H9 (cell line): ENCODE measurements around the gene HOATZ. TPM values are rescaled to one million over a fixed set of nuclear protein-coding genes. Genes with fewer than 3 reads are reported as not detected.

Source experiments
- DNase-seq: peaks from one replicate; pipeline ENCODE4 v3.0.0-alpha.2; 2017
- H2AFZ ChIP-seq: one replicate; pipeline ENCODE4 v1.6.1; 2013; ENCODE audit warnings: mild to moderate bottlenecking, low read length, control low read depth, moderate library complexity
- H2AK5ac ChIP-seq: 2 replicates; pipeline ENCODE4 v1.6.1; 2013; ENCODE audit warnings: low read length, control low read depth, mixed read lengths; ENCODE audit not compliant: insufficient read length
- H2BK120ac ChIP-seq: one replicate; pipeline ENCODE4 v1.6.1; 2013; ENCODE audit warnings: low read depth, mild to moderate bottlenecking, low read length, control low read depth, inconsistent platforms; ENCODE audit not compliant: poor library complexity, severe bottlenecking
- H2BK12ac ChIP-seq: 2 replicates; pipeline ENCODE4 v1.6.1; 2013; ENCODE audit warnings: low read length, control low read depth, mixed read lengths, low read depth; ENCODE audit not compliant: insufficient read length
- H2BK15ac ChIP-seq: 2 replicates; pipeline ENCODE4 v1.6.1; 2013; ENCODE audit warnings: low read depth, low read length, control low read depth
- H2BK20ac ChIP-seq: one replicate; pipeline ENCODE4 v1.6.1; 2013; ENCODE audit warnings: low read depth, mild to moderate bottlenecking, low read length, control low read depth, inconsistent platforms; ENCODE audit not compliant: poor library complexity, severe bottlenecking
- H2BK5ac ChIP-seq: 2 replicates; pipeline ENCODE4 v1.6.1; 2013; ENCODE audit warnings: low read length, control low read depth, mixed read lengths; ENCODE audit not compliant: insufficient read length
- H3K14ac ChIP-seq: 2 replicates; pipeline ENCODE4 v1.6.1; 2013; ENCODE audit warnings: low read length, control low read depth; ENCODE audit not compliant: insufficient read depth
- H3K18ac ChIP-seq: 2 replicates; pipeline ENCODE4 v1.6.1; 2013; ENCODE audit warnings: low read depth, mild to moderate bottlenecking, mixed read lengths, low read length, control low read depth; ENCODE audit not compliant: insufficient read length
- H3K23ac ChIP-seq: 2 replicates; pipeline ENCODE4 v1.6.1; 2013; ENCODE audit warnings: low read length, control low read depth, mixed read lengths, low read depth; ENCODE audit not compliant: insufficient read length
- H3K23me2 ChIP-seq: 2 replicates; pipeline ENCODE4 v1.6.1; 2013; ENCODE audit warnings: low read depth, mild to moderate bottlenecking, mixed read lengths, low read length, control low read depth; ENCODE audit not compliant: insufficient read length, poor library complexity, severe bottlenecking
- H3K27ac ChIP-seq: 2 replicates; pipeline ENCODE4 v1.5.1; 2013; ENCODE audit warnings: low read length, control low read depth, mixed read lengths, low read depth; ENCODE audit not compliant: insufficient read length
- H3K27me3 ChIP-seq: 2 replicates; pipeline ENCODE4 v1.6.1; 2013; ENCODE audit warnings: low read length, control low read depth, inconsistent platforms; ENCODE audit not compliant: insufficient read depth
- H3K4ac ChIP-seq: 2 replicates; pipeline ENCODE4 v1.6.1; 2013; ENCODE audit warnings: low read depth, mild to moderate bottlenecking, control low read depth, inconsistent platforms, low read length, moderate library complexity
- H3K4me1 ChIP-seq: 2 replicates; pipeline ENCODE4 v1.6.1; 2013; ENCODE audit warnings: low read length, control low read depth, inconsistent platforms; ENCODE audit not compliant: insufficient read depth
- H3K4me2 ChIP-seq: 2 replicates; pipeline ENCODE4 v1.6.1; 2013; ENCODE audit warnings: low read length, control low read depth, mixed read lengths; ENCODE audit not compliant: insufficient read length, insufficient read depth
- H3K56ac ChIP-seq: 2 replicates; pipeline ENCODE4 v1.6.1; 2013; ENCODE audit warnings: low read depth, mild to moderate bottlenecking, mixed read lengths, low read length, control low read depth; ENCODE audit not compliant: insufficient read length
- H3K79me1 ChIP-seq: 2 replicates; pipeline ENCODE4 v1.6.1; 2013; ENCODE audit warnings: low read depth, mild to moderate bottlenecking, moderate library complexity, low read length, control low read depth, inconsistent platforms; ENCODE audit not compliant: insufficient read depth, poor library complexity, severe bottlenecking
- H3K79me2 ChIP-seq: 2 replicates; pipeline ENCODE4 v1.6.1; 2013; ENCODE audit warnings: low read length, control low read depth, inconsistent platforms; ENCODE audit not compliant: insufficient read depth
- H3K9ac ChIP-seq: 2 replicates; pipeline ENCODE4 v1.6.1; 2013; ENCODE audit warnings: low read length, control low read depth, mixed read lengths; ENCODE audit not compliant: insufficient read length; ENCODE audit errors: extremely low read depth
- H3K9me3 ChIP-seq: one replicate; pipeline ENCODE4 v1.6.1; 2013; ENCODE audit warnings: low read depth, low read length, inconsistent platforms; ENCODE audit not compliant: control insufficient read depth
- H3T11ph ChIP-seq: one replicate; pipeline ENCODE4 v1.6.1; 2013; ENCODE audit warnings: mild to moderate bottlenecking, low read length, control low read depth, inconsistent platforms
- H4K20me1 ChIP-seq: one replicate; pipeline ENCODE4 v1.6.1; 2013; ENCODE audit not compliant: control insufficient read depth, insufficient read length, insufficient read depth
- H4K5ac ChIP-seq: 2 replicates; pipeline ENCODE4 v1.6.1; 2013; ENCODE audit warnings: low read depth, mild to moderate bottlenecking, mixed read lengths, low read length, control low read depth; ENCODE audit not compliant: insufficient read length
- H4K8ac ChIP-seq: replicated peaks from 2 replicates; pipeline ENCODE4 v1.6.1; 2013; ENCODE audit warnings: low read length, control low read depth, mixed read lengths, low read depth; ENCODE audit not compliant: insufficient read length
- H4K91ac ChIP-seq: 2 replicates; pipeline ENCODE4 v1.6.1; 2013; ENCODE audit warnings: low read depth, mild to moderate bottlenecking, moderate library complexity, mixed read lengths, low read length, control low read depth; ENCODE audit not compliant: insufficient read length
- H3K27ac Mint-ChIP-seq, 3 experiments: 2 replicates in 2 of 3; 3 replicates in 1 of 3; pipeline ENCODE4 v1.8.0; 2020 to 2021; ENCODE audit warnings: mixed read lengths in 3 of 3, mild to moderate bottlenecking in 1 of 3, moderate library complexity in 1 of 3
- H3K27me3 Mint-ChIP-seq: 2 replicates; pipeline ENCODE4 v1.8.0; 2021; ENCODE audit warnings: low read depth, mild to moderate bottlenecking, moderate library complexity, mixed read lengths
- H3K36me3 Mint-ChIP-seq, 3 experiments: 2 replicates in 2 of 3; 3 replicates in 1 of 3; pipeline ENCODE4 v1.8.0; 2020 to 2021; ENCODE audit warnings: low read depth in 3 of 3, mixed read lengths in 3 of 3; ENCODE audit not compliant: insufficient read depth in 1 of 3
- H3K4me1 Mint-ChIP-seq, 2 experiments: 2 replicates each; pipeline ENCODE4 v1.8.0; 2020; ENCODE audit warnings: mixed read lengths in 2 of 2
- H3K4me3 Mint-ChIP-seq, 2 experiments: 2 replicates in 1 of 2; 3 replicates in 1 of 2; pipeline ENCODE4 v1.8.0; 2020 to 2021; ENCODE audit warnings: mild to moderate bottlenecking in 2 of 2, mixed read lengths in 2 of 2, moderate library complexity in 1 of 2
- H3K9me3 Mint-ChIP-seq, 2 experiments: 2 replicates in 1 of 2; 3 replicates in 1 of 2; pipeline ENCODE4 v1.8.0; 2020; ENCODE audit warnings: mild to moderate bottlenecking in 2 of 2, mixed read lengths in 2 of 2, moderate library complexity in 1 of 2
- CTCF ChIP-seq: fragments of 200-600 bp; sonication (generic); conservative IDR thresholded peaks from 3 replicates; pipeline ENCODE4 v1.8.0; 2021; ENCODE audit warnings: antibody characterized with exemption, mild to moderate bottlenecking
- WGBS: extraction: QIAGEN DNeasy Blood & Tissue Kit; methylation state at CpG from one replicate; pipeline ENCODE4 v1.1.7; 2013; ENCODE audit warnings: missing lambda C conversion rate, low lambda C conversion rate, mixed read lengths; ENCODE audit not compliant: insufficient read length; ENCODE audit errors: extremely low coverage; 5-methylcytosine and 5-hydroxymethylcytosine counted together
- total RNA-seq: library from RNA; stranded (reverse); gene quantifications from 2 replicates; pipeline ENCODE4 v1.2.1, GENCODE V29; 2021

The HOATZ gene
- total RNA-seq, 1 experiment from 2014 or later = not detected

- H3K27ac Mint-ChIP-seq = no peak overlapping the region
These were observed 24.0 kb downstream of the HOATZ start for GRCh38 chr11:111538407-111539114.

More at GRCh38 chr11:111538407-111539114, 24.0 kb downstream of the HOATZ start:
- no peak overlapping the region for H3K4me2 ChIP-seq
- no peak overlapping the region for H4K91ac ChIP-seq
- H2BK15ac ChIP-seq = no peak overlapping the region
- Mint-ChIP-seq H3K36me3 (peaks cover 0 to 5% (median 0%) of the 10 kb centered on the region in 3 experiments; a peak in 3 of 7 replicates), H3K4me3 (no peak overlapping the region), H3K27me3 (peaks cover 60% of the 10 kb centered on the region), H3K4me1 (peaks cover 35 to 37% of the 10 kb centered on the region in 2 experiments), H3K9me3 (peaks cover 9 to 13% of the 10 kb centered on the region in 2 experiments; a peak in 4 of 5 replicates)
- no CpG with 5 or more reads among the region's 1 CpG for WGBS
- no peak overlapping the region for H3K23ac ChIP-seq
- no peak overlapping the region for H2BK20ac ChIP-seq
- H3K79me2 ChIP-seq = no peaks in the 10 kb centered on the region
- peaks cover 16% of the 10 kb centered on the region for H3K23me2 ChIP-seq
- no peak overlapping the region for H2BK5ac ChIP-seq
- H3K56ac ChIP-seq = no peak overlapping the region
- no peaks in the 10 kb centered on the region for H3K79me1 ChIP-seq
- H4K8ac ChIP-seq = no peak overlapping the region
- H3K9ac ChIP-seq = no peak overlapping the region
- H3K18ac ChIP-seq = no peak overlapping the region
- H3K27ac ChIP-seq = no peak overlapping the region
- no peak overlapping the region for H3K4ac ChIP-seq
- no peak overlapping the region for H3K14ac ChIP-seq
- H3K27me3 ChIP-seq = peaks cover 27% of the 10 kb centered on the region; the same call in 1 of the 2 replicates
- no peak for TF ChIP-seq CTCF
- no peak overlapping the region for H2BK12ac ChIP-seq
- no peak overlapping the region for H2BK120ac ChIP-seq
- H2AFZ ChIP-seq = no peak overlapping the region
- no peaks in the 10 kb centered on the region for H3K9me3 ChIP-seq
- no peak overlapping the region for H4K5ac ChIP-seq
- DNase-seq = no peak
- H3T11ph ChIP-seq = no peak overlapping the region
- no peak overlapping the region for H2AK5ac ChIP-seq
- no peaks in the 10 kb centered on the region for H4K20me1 ChIP-seq
- no peaks in the 10 kb centered on the region; the same call in 1 of the 2 replicates for H3K4me1 ChIP-seq
